GM19043 (cell line): ENCODE measurements around the gene CSNK1A1.

Experiments used
- ATAC-seq: cut with Tn5 transposase; IDR thresholded peaks from one replicate; pipeline ENCODE4 v1.9.1; 2021; ENCODE audit warnings: low read depth; ENCODE audit not compliant: unreplicated experiment

The CSNK1A1 gene

DNA sequence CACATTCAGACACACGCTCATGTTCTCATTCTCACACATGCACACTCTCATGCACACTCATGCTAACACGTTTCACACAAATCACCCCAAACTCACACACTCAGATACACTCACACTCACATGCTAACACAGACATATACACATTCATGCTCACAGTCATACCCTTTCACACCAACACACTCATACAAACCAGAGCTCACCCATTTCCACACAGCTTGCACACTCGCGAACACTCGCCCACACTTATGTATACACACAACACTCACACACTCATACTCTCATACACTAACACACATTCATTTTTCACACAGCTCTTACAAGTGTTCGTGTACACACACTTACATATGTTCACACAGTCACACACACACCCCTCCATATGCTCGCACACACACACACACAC, 108.0 kb downstream of the CSNK1A1 start:
- ATAC-seq = no peak

DNA sequence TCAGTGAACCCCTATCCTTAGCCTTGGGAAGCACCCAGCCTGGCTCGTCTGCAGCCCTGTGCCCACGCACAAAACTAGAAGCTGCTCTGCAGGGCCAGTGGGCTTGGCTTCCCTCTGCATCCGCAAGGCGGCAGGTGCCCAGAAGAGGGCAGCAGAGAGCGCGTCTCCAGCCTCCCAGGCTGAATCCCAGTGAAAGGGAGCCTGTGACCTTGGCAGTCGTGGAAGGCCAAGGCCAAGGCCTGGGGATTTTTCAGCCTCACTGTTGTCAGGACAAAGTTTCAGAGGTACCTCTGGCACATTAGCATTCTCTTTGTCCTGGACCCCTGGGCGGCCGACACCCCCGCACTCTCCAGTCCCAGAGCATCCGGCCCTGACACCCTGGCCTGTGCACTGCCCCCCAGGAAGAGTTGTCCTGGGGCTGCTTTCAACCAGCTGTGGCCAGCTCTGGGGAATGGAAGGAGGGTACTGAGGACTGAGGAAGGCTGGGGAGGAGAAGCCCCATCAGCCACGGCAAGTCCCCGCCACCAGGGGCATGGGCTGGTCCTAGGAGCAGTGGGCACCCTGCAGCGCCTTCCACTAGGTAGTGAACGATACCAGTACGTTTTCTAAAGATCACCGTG, 108.6 kb downstream of the CSNK1A1 start:
- no peak for ATAC-seq
